Aortic smooth muscle cell (primary cell): ENCODE results near the gene TMEM40. TPM values are rescaled to one million over a fixed set of nuclear protein-coding genes. Genes with fewer than 3 reads are reported as not detected.

Source experiments
- total RNA-seq: library from RNA; depleted of rRNA; stranded (reverse); fragments of >200 nt; gene quantifications from 2 replicates; pipeline ENCODE4 v1.2.3, GENCODE V29; 2014

The TMEM40 gene
- not detected in 2 replicates for total RNA-seq

GRCh38 chr3:12759097-12759679, at the start of gene TMEM40:
Gene TMEM40, minus strand, starts transcription at chr3:12759259. Its CDS starts 9,427 bp downstream, at chr3:12749832.

GRCh38 chr3:12796171-12797123, 37.4 kb upstream of the TMEM40 start, which contains the start of gene CAND2:
Gene CAND2, plus strand, starts transcription at chr3:12796680. Its CDS starts 41 bp downstream, at chr3:12796721.

Other genes starting within 250 kb of the TMEM40 start
- gene MKRN2OS, start 213.8 kb downstream of the TMEM40 start, total RNA-seq = not detected in 2 replicates
- gene MKRN2, start 202.2 kb downstream of the TMEM40 start, total RNA-seq = 26.4 and 29.2 TPM in 2 replicates
- 116 and 118 TPM in 2 replicates for gene RAF1, start 95.1 kb downstream of the TMEM40 start, total RNA-seq
- gene CAND2, start 37.4 kb upstream of the TMEM40 start, total RNA-seq = 2.9 and 4.1 TPM in 2 replicates
- 2,049 and 2,310 TPM in 2 replicates for gene RPL32, start 82.3 kb upstream of the TMEM40 start, total RNA-seq